AG10803 (cell line): ENCODE results near the gene DOCK3.
"Not testable (repeated sequence)": the region's sequence is repeated elsewhere in the genome, so short reads cannot be mapped to it uniquely, and the experiment has no call there.

ENCODE experiments used
- DNase-seq: peaks from one replicate; pipeline ENCODE4 v3.0.0; 2010; ENCODE audit warnings: low read depth
- H3K4me3 ChIP-seq: 2 replicates; pipeline ENCODE4 v1.5.1; 2011; ENCODE audit warnings: mild to moderate bottlenecking, low read length, control low read depth
- TF ChIP-seq, protein P1 (sequence below): conservative IDR thresholded peaks from 2 replicates; pipeline ENCODE4 v1.5.1; 2011; ENCODE audit warnings: mild to moderate bottlenecking, low read length, control low read depth, inconsistent platforms

The DOCK3 gene

DNA sequence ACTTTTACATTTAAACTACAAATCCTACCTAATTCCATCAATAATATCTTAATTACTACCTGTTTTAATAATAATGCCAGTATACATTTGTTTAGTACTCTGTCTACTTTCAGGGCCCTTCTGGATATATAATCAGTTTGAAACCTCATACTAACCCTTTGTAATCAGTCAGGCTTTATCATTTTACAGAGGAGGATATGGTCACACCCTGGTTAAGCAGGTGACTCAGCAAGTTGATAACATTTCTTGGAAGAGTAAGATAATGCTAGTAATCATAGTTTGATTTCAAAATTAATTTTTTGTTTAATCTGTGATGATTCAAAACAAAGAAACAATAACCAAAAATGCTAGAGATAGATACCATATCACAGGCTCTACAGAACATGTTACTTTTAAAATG, 502.2 kb downstream of the DOCK3 start:
- TF ChIP-seq, protein P1, sequence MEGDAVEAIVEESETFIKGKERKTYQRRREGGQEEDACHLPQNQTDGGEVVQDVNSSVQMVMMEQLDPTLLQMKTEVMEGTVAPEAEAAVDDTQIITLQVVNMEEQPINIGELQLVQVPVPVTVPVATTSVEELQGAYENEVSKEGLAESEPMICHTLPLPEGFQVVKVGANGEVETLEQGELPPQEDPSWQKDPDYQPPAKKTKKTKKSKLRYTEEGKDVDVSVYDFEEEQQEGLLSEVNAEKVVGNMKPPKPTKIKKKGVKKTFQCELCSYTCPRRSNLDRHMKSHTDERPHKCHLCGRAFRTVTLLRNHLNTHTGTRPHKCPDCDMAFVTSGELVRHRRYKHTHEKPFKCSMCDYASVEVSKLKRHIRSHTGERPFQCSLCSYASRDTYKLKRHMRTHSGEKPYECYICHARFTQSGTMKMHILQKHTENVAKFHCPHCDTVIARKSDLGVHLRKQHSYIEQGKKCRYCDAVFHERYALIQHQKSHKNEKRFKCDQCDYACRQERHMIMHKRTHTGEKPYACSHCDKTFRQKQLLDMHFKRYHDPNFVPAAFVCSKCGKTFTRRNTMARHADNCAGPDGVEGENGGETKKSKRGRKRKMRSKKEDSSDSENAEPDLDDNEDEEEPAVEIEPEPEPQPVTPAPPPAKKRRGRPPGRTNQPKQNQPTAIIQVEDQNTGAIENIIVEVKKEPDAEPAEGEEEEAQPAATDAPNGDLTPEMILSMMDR: no peak
- no peak overlapping the region for H3K4me3 ChIP-seq
- DNase-seq: no peak

DNA sequence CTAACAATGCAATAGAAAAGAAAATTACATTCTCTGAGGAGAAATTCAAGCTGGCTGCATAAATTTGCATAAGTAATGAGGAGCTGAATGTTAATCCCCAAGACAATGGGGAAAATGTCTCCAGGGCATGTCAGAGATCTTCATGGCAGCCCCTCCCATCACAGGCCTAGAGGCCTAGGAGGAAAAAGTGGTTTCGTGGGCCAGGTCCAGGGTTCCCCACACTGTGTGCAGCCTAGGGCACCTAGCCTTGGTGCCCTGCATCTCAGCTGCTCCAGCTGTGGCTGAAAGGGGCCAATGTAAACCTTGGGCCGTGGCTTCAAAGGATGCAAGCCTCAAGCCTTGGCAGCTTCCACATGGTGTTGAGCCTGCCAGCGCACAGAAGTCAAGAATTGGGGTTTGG, 511.7 kb downstream of the DOCK3 start:
- not testable (repeated sequence) for DNase-seq, H3K4me3 ChIP-seq

DNA sequence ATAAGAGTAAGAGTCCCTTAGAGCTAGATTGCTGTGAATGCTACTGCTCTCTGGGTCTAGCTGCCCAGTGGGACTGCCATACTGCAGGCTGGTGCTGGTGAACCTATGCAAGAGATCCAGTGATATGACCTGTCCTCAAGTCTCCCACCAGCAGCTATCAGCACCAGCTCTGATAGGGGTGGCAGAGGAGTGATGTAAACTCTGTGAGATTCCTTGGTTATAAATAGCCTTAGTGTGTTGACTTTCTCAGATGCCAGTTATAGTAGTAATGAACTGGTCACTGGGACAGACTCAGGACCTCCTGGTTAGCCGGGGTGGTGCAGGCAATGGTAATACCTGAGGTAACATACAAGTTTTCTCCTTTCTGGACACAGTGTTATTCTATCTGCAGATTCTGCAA, 515.5 kb downstream of the DOCK3 start:
- DNase-seq: no peak
- TF ChIP-seq, protein P1: no peak
- no peak overlapping the region for H3K4me3 ChIP-seq

DNA sequence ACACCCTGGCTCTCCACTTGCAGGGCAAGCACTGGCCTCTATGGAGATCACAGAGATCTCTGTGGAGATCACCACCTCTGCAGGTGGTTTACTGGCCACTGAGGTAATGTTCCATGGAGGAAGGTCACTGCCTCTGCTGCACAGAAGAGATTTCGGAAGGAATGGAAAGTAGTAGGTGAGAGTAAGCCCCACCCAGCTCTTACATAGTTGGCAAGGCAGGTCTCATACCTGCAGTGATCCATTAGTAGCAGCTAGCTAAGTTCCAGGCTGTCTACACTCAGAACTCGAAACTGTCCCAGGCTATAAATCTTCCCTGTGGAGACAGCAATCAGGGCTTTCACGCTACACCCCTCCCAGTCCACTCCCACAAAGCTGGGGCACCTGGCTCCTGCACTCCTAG, 516.1 kb downstream of the DOCK3 start:
- TF ChIP-seq, protein P1: no peak
- H3K4me3 ChIP-seq: no peak overlapping the region
- no peak for DNase-seq

DNA sequence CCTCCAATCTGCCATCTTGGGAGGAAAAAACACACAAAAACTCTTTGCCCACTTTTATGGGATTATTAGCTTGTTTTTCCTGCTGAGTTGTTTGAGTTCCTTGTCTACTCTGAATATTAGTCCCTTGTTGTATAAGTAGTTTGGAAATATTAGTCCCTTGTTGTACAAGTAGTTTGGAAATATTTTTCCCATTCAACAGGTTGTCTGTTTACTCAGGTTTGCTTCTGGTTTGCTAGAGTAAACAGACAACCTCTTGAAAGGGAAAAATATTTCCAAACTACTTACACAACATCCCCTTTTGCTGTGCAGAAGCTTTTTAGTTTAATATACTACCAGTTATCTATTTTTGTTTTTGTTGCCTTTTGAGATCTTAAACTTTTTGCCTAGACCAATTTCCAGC, 517.0 kb downstream of the DOCK3 start:
- no peak for DNase-seq
- TF ChIP-seq, protein P1: no peak
- no peak overlapping the region for H3K4me3 ChIP-seq

DNA sequence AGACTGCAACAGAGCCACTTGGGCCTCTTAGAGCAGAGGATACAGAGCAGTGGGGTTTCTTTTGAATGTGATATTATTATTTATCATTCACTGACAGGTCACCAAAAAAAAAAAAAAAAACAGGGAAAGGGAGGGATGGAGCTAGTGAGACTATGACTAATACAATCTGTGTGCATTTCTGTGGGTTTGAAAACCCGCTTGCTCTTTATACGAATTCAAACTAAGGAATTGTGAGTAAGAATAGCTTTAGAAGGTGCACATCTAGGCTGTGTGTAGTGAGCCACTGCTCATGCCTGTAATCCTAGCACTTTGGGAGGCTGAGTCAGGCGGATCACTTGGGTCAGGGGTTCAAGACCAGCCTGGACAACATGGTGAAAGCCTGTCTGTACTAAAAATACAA, 523.8 kb downstream of the DOCK3 start:
- TF ChIP-seq, protein P1: no peak
- H3K4me3 ChIP-seq: no peak overlapping the region
- no peak for DNase-seq

DNA sequence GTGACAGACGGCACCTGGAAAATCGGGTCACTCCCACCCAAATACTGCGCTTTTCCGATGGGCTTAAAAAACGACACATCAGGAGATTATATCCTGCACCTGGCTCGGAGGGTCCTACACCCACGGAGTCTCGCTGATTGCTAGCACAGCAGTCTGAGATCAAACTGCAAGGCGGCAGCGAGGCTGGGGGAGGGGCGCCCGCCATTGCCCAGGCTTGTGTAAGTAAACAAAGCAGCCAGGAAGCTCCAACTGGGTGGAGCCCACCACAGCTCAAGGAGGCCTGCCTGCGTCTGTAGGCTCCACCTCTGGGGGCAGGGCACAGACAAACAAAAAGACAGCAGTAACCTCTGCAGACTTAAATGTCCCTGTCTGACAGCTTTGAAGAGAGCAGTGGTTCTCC, 524.6 kb downstream of the DOCK3 start:
- DNase-seq, H3K4me3 ChIP-seq: not testable (repeated sequence)

DNA sequence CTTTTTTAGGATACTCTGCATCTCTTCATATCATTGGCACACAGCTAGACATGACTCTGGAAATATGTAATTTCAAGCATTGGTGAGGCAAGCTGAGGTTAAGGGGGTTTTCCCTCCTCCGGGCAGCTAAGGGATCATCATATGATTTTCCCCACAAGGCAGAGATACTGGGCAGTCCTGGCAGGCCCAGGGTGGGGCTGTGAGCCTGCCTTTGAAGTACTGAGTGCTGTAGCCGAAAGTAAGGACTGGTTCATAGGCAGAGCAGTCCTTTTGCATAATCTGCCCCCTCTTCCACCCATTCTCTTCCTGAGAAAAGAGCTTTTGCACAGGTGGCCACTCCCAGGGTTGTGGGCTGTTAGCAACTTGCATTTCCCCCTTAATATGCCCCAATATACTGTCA, 541.6 kb downstream of the DOCK3 start:
- TF ChIP-seq, protein P1: no peak
- no peak for DNase-seq
- H3K4me3 ChIP-seq: no peak overlapping the region

DNA sequence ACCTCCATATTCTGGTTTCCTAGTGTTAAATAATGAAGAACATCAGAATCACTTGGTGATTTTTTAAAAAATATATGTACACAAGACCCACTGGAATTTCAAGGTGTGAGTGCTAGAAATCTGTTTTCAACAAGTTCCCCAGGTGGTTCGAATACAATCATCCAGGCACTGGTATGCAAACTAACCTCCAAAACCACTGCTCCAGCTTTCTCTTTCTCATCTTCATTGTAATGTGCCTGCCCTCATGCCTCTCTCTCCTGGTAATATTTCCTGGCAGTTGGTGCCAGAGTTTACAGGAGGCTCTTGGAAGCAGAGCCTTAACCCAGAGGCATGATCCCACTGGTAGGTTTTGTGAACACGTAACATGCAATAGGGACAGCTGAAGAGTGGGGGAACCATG, 547.2 kb downstream of the DOCK3 start:
- no peak overlapping the region for H3K4me3 ChIP-seq
- DNase-seq: no peak

More for the DNA sequence above, 547.2 kb downstream of the DOCK3 start:
- TF ChIP-seq, protein P1: no peak
